ENCODE measurements around the gene MYCBPAP.

MYCBPAP gene

GRCh38 chr17:50495918-50496317, 12.3 kb upstream of the MYCBPAP start:
- TF ChIP-seq CTCF (conservative IDR thresholded peaks at IDR 0.05; ENCODE audit: low read depth, low read length), result no peak
- Histone ChIP-seq H3K79me2 (ENCODE audit: insufficient read depth, low read depth) (no peaks in the 10 kb centered on the region), H3K4me2 (no peak overlapping the region), H2AFZ (ENCODE audit: low read depth) (no peak overlapping the region), H4K20me1 (ENCODE audit: insufficient read depth) (no peaks in the 10 kb centered on the region; the same call in 1 of the 2 replicates), H3K4me3 (IDR thresholded peaks at IDR 0.05; ENCODE audit: insufficient read depth, low read depth, low read length) (no peak overlapping the region), H3K9ac (no peak overlapping the region), H3K27me3 (ENCODE audit: insufficient read depth, low read depth) (no peaks in the 10 kb centered on the region), H3K4me1 (ENCODE audit: low read depth, poor library complexity, severe bottlenecking) (peaks cover 9% of the 10 kb centered on the region), H3K27ac (no peak overlapping the region), H3K36me3 (ENCODE audit: insufficient read depth) (no peaks in the 10 kb centered on the region)

GRCh38 chr17:50498021-50498874, 10.0 kb upstream of the MYCBPAP start:
- H4K20me1 ChIP-seq (ENCODE audit: insufficient read depth), result no peaks in the 10 kb centered on the region; the same call in 1 of the 2 replicates
- H3K4me2 ChIP-seq, result no peak overlapping the region

GRCh38 chr17:50499270-50499669, 9.0 kb upstream of the MYCBPAP start:
- no peak for TF ChIP-seq CTCF (conservative IDR thresholded peaks at IDR 0.05; ENCODE audit: low read depth, low read length)
- Histone ChIP-seq H3K4me1 (ENCODE audit: low read depth, poor library complexity, severe bottlenecking) (peaks cover under 1% of the 10 kb centered on the region), H3K27ac (no peak overlapping the region), H3K27me3 (ENCODE audit: insufficient read depth, low read depth) (no peaks in the 10 kb centered on the region), H3K4me3 (IDR thresholded peaks at IDR 0.05; ENCODE audit: insufficient read depth, low read depth, low read length) (no peak overlapping the region), H4K20me1 (ENCODE audit: insufficient read depth) (no peaks in the 10 kb centered on the region; the same call in 1 of the 2 replicates), H3K4me2 (no peak overlapping the region), H3K9ac (no peak overlapping the region), H2AFZ (ENCODE audit: low read depth) (no peak overlapping the region), H3K79me2 (ENCODE audit: insufficient read depth, low read depth) (no peaks in the 10 kb centered on the region), H3K36me3 (ENCODE audit: insufficient read depth) (no peaks in the 10 kb centered on the region)

More at GRCh38 chr17:50498021-50498874, 10.0 kb upstream of the MYCBPAP start:
- H3K27ac ChIP-seq, result no peak overlapping the region
- H3K27me3 ChIP-seq (ENCODE audit: insufficient read depth, low read depth), result no peaks in the 10 kb centered on the region
- TF ChIP-seq CTCF (conservative IDR thresholded peaks at IDR 0.05; ENCODE audit: low read depth, low read length), result no peak
- H3K4me1 ChIP-seq (ENCODE audit: low read depth, poor library complexity, severe bottlenecking), result peaks cover 9% of the 10 kb centered on the region
- no peaks in the 10 kb centered on the region for H3K36me3 ChIP-seq (ENCODE audit: insufficient read depth)
- no peak overlapping the region for H2AFZ ChIP-seq (ENCODE audit: low read depth)
- H3K4me3 ChIP-seq (IDR thresholded peaks at IDR 0.05; ENCODE audit: insufficient read depth, low read depth, low read length), result no peak overlapping the region
- H3K9ac ChIP-seq, result no peak overlapping the region
- H3K79me2 ChIP-seq (ENCODE audit: insufficient read depth, low read depth), result no peaks in the 10 kb centered on the region

- no peak overlapping the region for H2AFZ ChIP-seq (ENCODE audit: low read depth)
- H3K4me3 ChIP-seq (IDR thresholded peaks at IDR 0.05; ENCODE audit: insufficient read depth, low read depth, low read length), result no peak overlapping the region
- no peaks in the 10 kb centered on the region for H4K20me1 ChIP-seq (ENCODE audit: insufficient read depth)
- no peak overlapping the region for H3K4me2 ChIP-seq
- no peak for TF ChIP-seq CTCF (conservative IDR thresholded peaks at IDR 0.05; ENCODE audit: low read depth, low read length)
- no peaks in the 10 kb centered on the region for H3K27me3 ChIP-seq (ENCODE audit: insufficient read depth, low read depth)
- no peaks in the 10 kb centered on the region for H3K36me3 ChIP-seq (ENCODE audit: insufficient read depth)
- no peak overlapping the region for H3K9ac ChIP-seq
- no peaks in the 10 kb centered on the region for H3K4me1 ChIP-seq (ENCODE audit: low read depth, poor library complexity, severe bottlenecking)
- no peak overlapping the region for H3K27ac ChIP-seq
- no peaks in the 10 kb centered on the region for H3K79me2 ChIP-seq (ENCODE audit: insufficient read depth, low read depth)
Measured at GRCh38 chr17:50499721-50500120, 8.5 kb upstream of the MYCBPAP start.
